SK-N-SH (cell line): ENCODE measurements around the gene TSPAN12. TPM values are rescaled to one million over a fixed set of nuclear protein-coding genes. Genes with fewer than 3 reads are reported as not detected.

Source experiments
- CTCF ChIA-PET: fragments of 300-600, 350-600 bp; formaldehyde crosslinking; extraction: SDS; loops from one replicate; lab custom pipeline; 2021; lab: Yijun Ruan, JAX
- POLR2A ChIA-PET: fragments of 350-600 bp; sonication (Branson Sonifier 250); formaldehyde crosslinking; extraction: SDS; loops from one replicate; lab custom pipeline; 2020; ENCODE audit warnings: antibody characterized with exemption, inconsistent platforms; lab: Yijun Ruan, JAX
- DNase-seq: peaks from one replicate; pipeline ENCODE4 v3.0.0; 2012
- H2AFZ ChIP-seq: fragments of 200-600 bp; sonication (generic); 2 replicates; pipeline ENCODE4 v1.8.1; 2016; ENCODE audit warnings: antibody characterized with exemption, mild to moderate bottlenecking, low read depth
- H3F3A ChIP-seq: fragments of 200-600 bp; sonication (generic); replicated peaks from 2 replicates; pipeline ENCODE3; 2016; ENCODE audit warnings: antibody characterized with exemption, mild to moderate bottlenecking; ENCODE audit not compliant: insufficient read depth
- H3K27ac ChIP-seq, 2 experiments: fragments of 200-500 bp in 1 of 2; fragments of 200-600 bp in 1 of 2; sonication (Bioruptor generic) in 1 of 2; sonication (generic), shearing (Covaris generic) in 1 of 2; 2 replicates each; pipeline versions ENCODE4 v1.5.1 to v1.6.1; 2014 to 2016; ENCODE audit warnings: low read depth in 2 of 2, inconsistent platforms in 1 of 2, low read length in 1 of 2, mild to moderate bottlenecking in 1 of 2, mixed read lengths in 1 of 2
- H3K27me3 ChIP-seq: fragments of 200-600 bp; sonication (generic), shearing (Covaris generic); 2 replicates; pipeline ENCODE4 v1.6.1; 2016; ENCODE audit warnings: mixed run types; ENCODE audit not compliant: insufficient read depth
- H3K36me3 ChIP-seq, 2 experiments: fragments of 200-500 bp in 1 of 2; fragments of 200-600 bp in 1 of 2; sonication (Bioruptor generic) in 1 of 2; sonication (generic) in 1 of 2; replicated peaks in 1 of 2; 2 replicates each; pipeline versions ENCODE3 to v1.5.1; 2014 to 2016; ENCODE audit warnings: low read length in 1 of 2, mild to moderate bottlenecking in 1 of 2; ENCODE audit not compliant: insufficient read depth in 2 of 2, control insufficient read depth in 1 of 2
- H3K4me1 ChIP-seq, 2 experiments: fragments of 200-500 bp in 1 of 2; fragments of 200-600 bp in 1 of 2; sonication (Bioruptor generic) in 1 of 2; sonication (generic), shearing (Covaris generic) in 1 of 2; 2 replicates each; pipeline versions ENCODE4 v1.5.1 to v1.6.1; 2014 to 2016; ENCODE audit warnings: low read depth in 1 of 2, low read length in 1 of 2, mixed run types in 1 of 2; ENCODE audit not compliant: insufficient read depth in 2 of 2, control insufficient read depth in 1 of 2
- H3K4me2 ChIP-seq: fragments of 200-600 bp; sonication (generic), shearing (Covaris generic); 2 replicates; pipeline ENCODE4 v1.6.1; 2017; ENCODE audit warnings: mixed run types
- H3K4me3 ChIP-seq, 2 experiments: fragments of 200-500 bp in 1 of 2; fragments of 200-600 bp in 1 of 2; sonication (Bioruptor generic) in 1 of 2; sonication (generic), shearing (Covaris generic) in 1 of 2; 2 replicates each; pipeline versions ENCODE4 v1.5.1 to v1.8.1; 2014 to 2016; ENCODE audit warnings: low read depth in 2 of 2, inconsistent platforms in 1 of 2, low read length in 1 of 2, mild to moderate bottlenecking in 1 of 2, mixed read lengths in 1 of 2, moderate library complexity in 1 of 2
- H3K79me2 ChIP-seq: fragments of 200-600 bp; sonication (generic); 2 replicates; pipeline ENCODE4 v1.8.1; 2017; ENCODE audit warnings: mild to moderate bottlenecking; ENCODE audit not compliant: insufficient read depth
- H3K9ac ChIP-seq: fragments of 200-600 bp; sonication (generic); 2 replicates; pipeline ENCODE4 v1.6.1; 2017; ENCODE audit warnings: mixed run types
- H3K9me2 ChIP-seq: fragments of 200-600 bp; sonication (generic); 2 replicates; pipeline ENCODE4 v1.6.1; 2017; ENCODE audit warnings: mixed run types
- H3K9me3 ChIP-seq: fragments of 200-600 bp; sonication (generic); 2 replicates; pipeline ENCODE4 v1.6.1; 2017; ENCODE audit warnings: mixed run types, mild to moderate bottlenecking, moderate library complexity
- H4K20me1 ChIP-seq: fragments of 200-600 bp; sonication (generic); 2 replicates; pipeline ENCODE4 v1.6.1; 2017; ENCODE audit warnings: mild to moderate bottlenecking, mixed run types; ENCODE audit not compliant: insufficient read depth
- CHD2 ChIP-seq: fragments of 150-350 bp; IDR thresholded peaks from 2 replicates; pipeline ENCODE4 v1.6.1; 2018; ENCODE audit warnings: low read length; ENCODE audit not compliant: partially characterized antibody
- ELF1 ChIP-seq: IDR thresholded peaks from 2 replicates; pipeline ENCODE4 v1.4.0; 2012
- EZH2phosphoT487 ChIP-seq: fragments of 200-600 bp; sonication (generic); IDR thresholded peaks from 2 replicates; pipeline ENCODE4 v1.6.1; 2017; ENCODE audit warnings: low read depth, mixed run types, mild to moderate bottlenecking, antibody characterized with exemption, moderate library complexity, borderline replicate concordance
- FOXJ3 ChIP-seq: sonication (generic); formaldehyde crosslinking; IDR thresholded peaks from 2 replicates; pipeline ENCODE4 v1.5.1; 2020; ENCODE audit warnings: mild to moderate bottlenecking, missing genetic modification reagents
- GATA2 ChIP-seq: sonication (generic); formaldehyde crosslinking; IDR thresholded peaks from 2 replicates; pipeline ENCODE4 v1.5.0; 2020; ENCODE audit warnings: mild to moderate bottlenecking, missing genetic modification reagents
- IRF3 ChIP-seq: fragments of 150-350 bp; IDR thresholded peaks from 2 replicates; pipeline ENCODE4 v1.6.1; 2016; ENCODE audit warnings: mild to moderate bottlenecking, low read depth, low read length
- MAX ChIP-seq: IDR thresholded peaks from 2 replicates; pipeline ENCODE4 v1.4.0; 2012; ENCODE audit warnings: low read depth
- MEF2A ChIP-seq: IDR thresholded peaks from 2 replicates; pipeline ENCODE4 v1.4.0; 2012; ENCODE audit warnings: low read depth, borderline replicate concordance
- NFIC ChIP-seq: IDR thresholded peaks from 2 replicates; pipeline ENCODE4 v1.4.0; 2012; ENCODE audit warnings: borderline replicate concordance
- NRF1 ChIP-seq: IDR thresholded peaks from 2 replicates; pipeline ENCODE4 v1.6.1; 2012; ENCODE audit warnings: low read depth, mild to moderate bottlenecking, low read length
- RCOR1 ChIP-seq: fragments of 150-350 bp; IDR thresholded peaks from 2 replicates; pipeline ENCODE4 v1.6.1; 2017; ENCODE audit warnings: antibody characterized with exemption, low read length
- SMC3 ChIP-seq: IDR thresholded peaks from 2 replicates; pipeline ENCODE4 v1.6.1; 2012; ENCODE audit warnings: low read depth, low read length, improper control_type of control experiment
- USF1 ChIP-seq: IDR thresholded peaks from 2 replicates; pipeline ENCODE4 v1.4.0; 2012; ENCODE audit warnings: low read depth, borderline replicate concordance
- USF2 ChIP-seq: fragments of 150-350 bp; IDR thresholded peaks from 2 replicates; pipeline ENCODE4 v1.6.1; 2017; ENCODE audit warnings: antibody characterized with exemption, low read length, low read depth, borderline replicate concordance
- YY1 ChIP-seq: IDR thresholded peaks from 2 replicates; pipeline ENCODE4 v1.4.0; 2012; ENCODE audit warnings: low read depth, mild to moderate bottlenecking
- WGBS: methylation state at CpG from one replicate; pipeline ENCODE4 v1.1.6; 2017; ENCODE audit warnings: low lambda C conversion rate; 5-methylcytosine and 5-hydroxymethylcytosine counted together
- polyA plus RNA-seq, 3 experiments: library from polyadenylated mRNA; depleted of rRNA; stranded (reverse); fragments of >200 nt; gene quantifications; 2 replicates each; pipeline ENCODE4 v1.2.3, GENCODE V29; 2012
- TF ChIP-seq, protein P1 (sequence below): IDR thresholded peaks from 2 replicates; pipeline ENCODE4 v1.6.1; 2012; ENCODE audit warnings: mild to moderate bottlenecking, low read depth, low read length, moderate library complexity

Gene TSPAN12
- polyA plus RNA-seq, 1 of the 3 experiments (the other 2 are of a cell fraction): not detected

GRCh38 chr7:120841608-120842007, 16.3 kb downstream of the TSPAN12 start:
- Histone ChIP-seq H3K36me3 (no peaks in the 10 kb centered on the region), H3K27me3 (no peaks in the 10 kb centered on the region), H3K9me2 (no peaks in the 10 kb centered on the region), H3K27ac (no peak overlapping the region), H3K9me3 (no peaks in the 10 kb centered on the region), H3K79me2 (no peaks in the 10 kb centered on the region), H4K20me1 (no peaks in the 10 kb centered on the region), H3K4me3 (no peak overlapping the region), H2AFZ (no peak overlapping the region), H3K4me2 (no peak overlapping the region), H3F3A (no peaks in the 10 kb centered on the region), H3K4me1 (no peaks in the 10 kb centered on the region), H3K9ac (no peak overlapping the region)
- ChIA-PET POLR2A (no interaction called here), CTCF (interaction anchor here (0.9 to 1.6 kb wide), 3 partner anchors 10 to 50 kb away, joined by 4 to 5 read pairs (median 4); partner anchors contain the start of gene TSPAN12)
- no peak for DNase-seq
- 27% methylated on average over 2 of the region's 2 CpGs for WGBS
- TF ChIP-seq RCOR1: no peak
- TF ChIP-seq EZH2phosphoT487: no peak
- TF ChIP-seq, protein P1, sequence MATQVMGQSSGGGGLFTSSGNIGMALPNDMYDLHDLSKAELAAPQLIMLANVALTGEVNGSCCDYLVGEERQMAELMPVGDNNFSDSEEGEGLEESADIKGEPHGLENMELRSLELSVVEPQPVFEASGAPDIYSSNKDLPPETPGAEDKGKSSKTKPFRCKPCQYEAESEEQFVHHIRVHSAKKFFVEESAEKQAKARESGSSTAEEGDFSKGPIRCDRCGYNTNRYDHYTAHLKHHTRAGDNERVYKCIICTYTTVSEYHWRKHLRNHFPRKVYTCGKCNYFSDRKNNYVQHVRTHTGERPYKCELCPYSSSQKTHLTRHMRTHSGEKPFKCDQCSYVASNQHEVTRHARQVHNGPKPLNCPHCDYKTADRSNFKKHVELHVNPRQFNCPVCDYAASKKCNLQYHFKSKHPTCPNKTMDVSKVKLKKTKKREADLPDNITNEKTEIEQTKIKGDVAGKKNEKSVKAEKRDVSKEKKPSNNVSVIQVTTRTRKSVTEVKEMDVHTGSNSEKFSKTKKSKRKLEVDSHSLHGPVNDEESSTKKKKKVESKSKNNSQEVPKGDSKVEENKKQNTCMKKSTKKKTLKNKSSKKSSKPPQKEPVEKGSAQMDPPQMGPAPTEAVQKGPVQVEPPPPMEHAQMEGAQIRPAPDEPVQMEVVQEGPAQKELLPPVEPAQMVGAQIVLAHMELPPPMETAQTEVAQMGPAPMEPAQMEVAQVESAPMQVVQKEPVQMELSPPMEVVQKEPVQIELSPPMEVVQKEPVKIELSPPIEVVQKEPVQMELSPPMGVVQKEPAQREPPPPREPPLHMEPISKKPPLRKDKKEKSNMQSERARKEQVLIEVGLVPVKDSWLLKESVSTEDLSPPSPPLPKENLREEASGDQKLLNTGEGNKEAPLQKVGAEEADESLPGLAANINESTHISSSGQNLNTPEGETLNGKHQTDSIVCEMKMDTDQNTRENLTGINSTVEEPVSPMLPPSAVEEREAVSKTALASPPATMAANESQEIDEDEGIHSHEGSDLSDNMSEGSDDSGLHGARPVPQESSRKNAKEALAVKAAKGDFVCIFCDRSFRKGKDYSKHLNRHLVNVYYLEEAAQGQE: no peak
- TF ChIP-seq MAX: no peak
- TF ChIP-seq NFIC: no peak
- no peak for TF ChIP-seq ELF1

- POLR2A ChIA-PET: no interaction called here
- Histone ChIP-seq H3K27ac (no peak overlapping the region), H3K9me2 (no peaks in the 10 kb centered on the region), H3K4me3 (no peak overlapping the region), H3K36me3 (no peaks in the 10 kb centered on the region), H3K4me2 (no peak overlapping the region), H3F3A (no peaks in the 10 kb centered on the region), H3K4me1 (no peaks in the 10 kb centered on the region), H4K20me1 (no peaks in the 10 kb centered on the region), H3K9ac (no peak overlapping the region), H3K27me3 (no peaks in the 10 kb centered on the region), H2AFZ (no peak overlapping the region), H3K9me3 (no peaks in the 10 kb centered on the region), H3K79me2 (no peaks in the 10 kb centered on the region)
- CTCF ChIA-PET: interaction anchor here (1.0 to 2.1 kb wide), 3 partner anchors 9 to 46 kb away, joined by 3 to 7 read pairs (median 3); no protein-coding TSS in a partner anchor
- no peak for DNase-seq
- 26% methylated on average over 6 of the region's 6 CpGs for WGBS
- no peak for TF ChIP-seq NRF1
- TF ChIP-seq IRF3: no peak
- TF ChIP-seq MAX: no peak
- no peak for TF ChIP-seq FOXJ3
- no peak for TF ChIP-seq USF2
- no peak for TF ChIP-seq SMC3
- TF ChIP-seq USF1: no peak
- TF ChIP-seq, protein P1: no peak
- no peak for TF ChIP-seq NFIC
- no peak for TF ChIP-seq YY1
- TF ChIP-seq CHD2: no peak
- no peak for TF ChIP-seq MEF2A
- TF ChIP-seq EZH2phosphoT487: no peak
- no peak for TF ChIP-seq GATA2 (CRISPR knock-in tag)
Observed at GRCh38 chr7:120838281-120838682, 19.7 kb downstream of the TSPAN12 start.
